IMR-90 (cell line): ENCODE data around the gene DHCR24. TPM values are rescaled to one million over a fixed set of nuclear protein-coding genes. Genes with fewer than 3 reads are reported as not detected.

Experiments
- ATAC-seq: fragments of 200-7000 bp; cut with Tn5 transposase; 2 replicates; pipeline ENCODE4 v1.9.1; 2020; ENCODE audit warnings: low read depth, mild to moderate bottlenecking, moderate library complexity
- BruUV-seq: library from RNA; stranded (reverse); fragments of 400-500 nt; replicated peaks from 2 replicates; lab custom pipeline; 2021; lab: Mats Ljungman, UMichigan
- CTCF ChIA-PET: fragments of 300-600 bp; formaldehyde crosslinking; extraction: SDS; loops from one replicate; lab custom pipeline; 2021; ENCODE audit warnings: antibody characterized with exemption; lab: Yijun Ruan, JAX
- POLR2A ChIA-PET: fragments of 300-600 bp; sonication (Branson Sonifier 250); formaldehyde crosslinking; loops from one replicate; lab custom pipeline; 2022; ENCODE audit warnings: antibody characterized with exemption; ENCODE audit not compliant: unreplicated experiment; lab: Charles Lee
- DNase-seq: peaks from one replicate; pipeline ENCODE4 v3.0.0; 2013
- H2AFZ ChIP-seq: replicated peaks from 2 replicates; pipeline ENCODE3; 2013; ENCODE audit warnings: low read length, mild to moderate bottlenecking; ENCODE audit not compliant: poor library complexity
- H2AK5ac ChIP-seq: 2 replicates; pipeline ENCODE4 v1.6.1; 2013; ENCODE audit warnings: low read depth, low read length, inconsistent platforms
- H2AK9ac ChIP-seq: replicated peaks from 2 replicates; pipeline ENCODE3; 2013; ENCODE audit warnings: mild to moderate bottlenecking, low read depth, low read length, moderate library complexity; ENCODE audit not compliant: poor library complexity
- H2BK120ac ChIP-seq: 2 replicates; pipeline ENCODE4 v1.6.1; 2013; ENCODE audit warnings: low read depth, low read length, inconsistent platforms
- H2BK15ac ChIP-seq: 3 replicates; pipeline ENCODE4 v1.6.1; 2013; ENCODE audit warnings: low read depth, low read length, inconsistent platforms
- H2BK20ac ChIP-seq: 2 replicates; pipeline ENCODE4 v1.6.1; 2013; ENCODE audit warnings: low read depth, mild to moderate bottlenecking, inconsistent platforms, low read length, moderate library complexity
- H2BK5ac ChIP-seq: 2 replicates; pipeline ENCODE4 v1.6.1; 2013; ENCODE audit warnings: mild to moderate bottlenecking, low read depth, low read length, inconsistent platforms; ENCODE audit not compliant: poor library complexity, severe bottlenecking
- H3K14ac ChIP-seq: replicated peaks from 2 replicates; pipeline ENCODE4 v1.6.1; 2013; ENCODE audit warnings: low read depth, low read length, inconsistent platforms
- H3K18ac ChIP-seq: 2 replicates; pipeline ENCODE4 v1.6.1; 2013; ENCODE audit warnings: low read depth, low read length, control low read depth
- H3K23ac ChIP-seq: 2 replicates; pipeline ENCODE4 v1.6.1; 2013; ENCODE audit warnings: low read depth, low read length, inconsistent platforms
- H3K27ac ChIP-seq: 2 replicates; pipeline ENCODE4 v1.5.1; 2013; ENCODE audit warnings: mild to moderate bottlenecking, control low read depth, low read length; ENCODE audit not compliant: insufficient read depth
- H3K27me3 ChIP-seq: 2 replicates; pipeline ENCODE4 v1.6.1; 2013; ENCODE audit warnings: low read length; ENCODE audit not compliant: control insufficient read depth, insufficient read depth
- H3K36me3 ChIP-seq: 2 replicates; pipeline ENCODE4 v1.6.1; 2013; ENCODE audit warnings: low read length, mixed read lengths; ENCODE audit not compliant: control insufficient read depth, insufficient read depth
- H3K4ac ChIP-seq: 2 replicates; pipeline ENCODE4 v1.6.1; 2013; ENCODE audit warnings: low read depth, low read length, inconsistent platforms
- H3K4me1 ChIP-seq: 2 replicates; pipeline ENCODE4 v1.6.1; 2013; ENCODE audit warnings: low read length, mixed read lengths; ENCODE audit not compliant: control insufficient read depth, insufficient read depth
- H3K4me2 ChIP-seq: 2 replicates; pipeline ENCODE4 v1.6.1; 2013; ENCODE audit warnings: low read depth, mild to moderate bottlenecking, control low read depth, low read length, moderate library complexity
- H3K4me3 ChIP-seq: 2 replicates; pipeline ENCODE4 v1.5.1; 2013; ENCODE audit warnings: low read depth, mild to moderate bottlenecking, control low read depth, low read length, moderate library complexity; ENCODE audit not compliant: insufficient read depth
- H3K56ac ChIP-seq: 2 replicates; pipeline ENCODE4 v1.6.1; 2013; ENCODE audit warnings: low read length, inconsistent platforms; ENCODE audit not compliant: insufficient read depth; ENCODE audit errors: extremely low read depth
- H3K79me1 ChIP-seq, 2 experiments: 2 replicates each; pipeline ENCODE4 v1.6.1; 2013; ENCODE audit warnings: low read length in 2 of 2, inconsistent platforms in 1 of 2, low read depth in 1 of 2
- H3K9ac ChIP-seq: 2 replicates; pipeline ENCODE4 v1.6.1; 2013; ENCODE audit warnings: low read depth, low read length, control low read depth
- H3K9me1 ChIP-seq: 2 replicates; pipeline ENCODE4 v1.6.1; 2013; ENCODE audit warnings: low read length, inconsistent platforms; ENCODE audit not compliant: insufficient read depth
- H3K9me3 ChIP-seq: 2 replicates; pipeline ENCODE4 v1.6.1; 2013; ENCODE audit warnings: low read length; ENCODE audit not compliant: control insufficient read depth, insufficient read depth
- H4K20me1 ChIP-seq: 2 replicates; pipeline ENCODE4 v1.6.1; 2013; ENCODE audit warnings: low read length, inconsistent platforms; ENCODE audit not compliant: insufficient read depth
- H4K5ac ChIP-seq: 2 replicates; pipeline ENCODE4 v1.6.1; 2013; ENCODE audit warnings: mild to moderate bottlenecking, low read depth, low read length, control low read depth
- H4K8ac ChIP-seq, 2 experiments: 2 replicates each; pipeline ENCODE4 v1.6.1; 2013; ENCODE audit warnings: low read depth in 2 of 2, low read length in 2 of 2, control low read depth in 1 of 2, inconsistent platforms in 1 of 2
- H4K91ac ChIP-seq: 2 replicates; pipeline ENCODE4 v1.6.1; 2013; ENCODE audit warnings: low read depth, low read length, inconsistent platforms; ENCODE audit not compliant: insufficient read depth
- BHLHE40 ChIP-seq: fragments of 150-350 bp; IDR thresholded peaks from 2 replicates; pipeline ENCODE4 v1.6.1; 2016; ENCODE audit warnings: mild to moderate bottlenecking, low read depth, low read length
- CEBPB ChIP-seq: IDR thresholded peaks from 2 replicates; pipeline ENCODE4 v1.6.1; 2012; ENCODE audit warnings: low read depth, low read length, improper control_type of control experiment
- FOS ChIP-seq: fragments of 150-350 bp; IDR thresholded peaks from 2 replicates; pipeline ENCODE4 v1.6.1; 2016; ENCODE audit warnings: low read depth, low read length
- MAFK ChIP-seq: IDR thresholded peaks from 2 replicates; pipeline ENCODE4 v1.6.1; 2012; ENCODE audit warnings: low read depth, low read length, improper control_type of control experiment
- MAZ ChIP-seq: IDR thresholded peaks from 2 replicates; pipeline ENCODE4 v1.6.1; 2012; ENCODE audit warnings: low read depth, mild to moderate bottlenecking, low read length, improper control_type of control experiment, moderate library complexity, borderline replicate concordance
- MXI1 ChIP-seq: IDR thresholded peaks from 2 replicates; pipeline ENCODE4 v1.6.1; 2012; ENCODE audit warnings: low read depth, mild to moderate bottlenecking, low read length, moderate library complexity, borderline replicate concordance
- RAD21 ChIP-seq: IDR thresholded peaks from 2 replicates; pipeline ENCODE4 v1.6.1; 2012; ENCODE audit warnings: low read length, improper control_type of control experiment
- RCOR1 ChIP-seq: IDR thresholded peaks from 2 replicates; pipeline ENCODE4 v1.6.1; 2012; ENCODE audit warnings: mild to moderate bottlenecking, low read length, improper control_type of control experiment; ENCODE audit not compliant: insufficient replicate concordance
- RFX5 ChIP-seq: IDR thresholded peaks from 2 replicates; pipeline ENCODE4 v1.8.0; 2012; ENCODE audit warnings: low read depth, mild to moderate bottlenecking, low read length, moderate library complexity
- SMC3 ChIP-seq: fragments of 150-350 bp; IDR thresholded peaks from 2 replicates; pipeline ENCODE4 v1.6.1; 2016; ENCODE audit warnings: low read depth, mild to moderate bottlenecking, antibody characterized with exemption, low read length, moderate library complexity
- whole genome bisulfite sequencing, 2 experiments: methylation state at CpG; one replicate each; pipeline versions ENCODE4 v1.1.5 to v1.1.7; 2013; ENCODE audit warnings: missing lambda C conversion rate in 2 of 2; ENCODE audit not compliant: insufficient read length in 1 of 2; ENCODE audit errors: extremely low coverage in 2 of 2; 5-methylcytosine and 5-hydroxymethylcytosine counted together
- dilution Hi-C: fragments of 300-500 bp; cut with HindIII; formaldehyde crosslinking; loops from one replicate; pipeline ENCODE4 v1.14.3; 2018; ENCODE audit warnings: low sequenced_read_pairs; ENCODE audit not compliant: unreplicated experiment
- in situ Hi-C: fragments of 300-500 bp; cut with MboI; formaldehyde crosslinking; loops from 3 replicates; pipeline ENCODE4 v1.14.3; 2019; ENCODE audit warnings: low sequenced_read_pairs, inconsistent platforms, mixed read lengths
- intact Hi-C: fragments of 100-400 bp; cut with micrococcal nuclease; formaldehyde crosslinking; loops from 2 replicates; pipeline ENCODE4 v1.10.0; 2022
- polyA plus RNA-seq, 3 experiments: library from polyadenylated mRNA; depleted of rRNA; stranded (reverse); fragments of >200 nt; gene quantifications; 2 replicates each; pipeline ENCODE4 v1.2.3, GENCODE V29; 2012; ENCODE audit warnings: low replicate concordance in 1 of 3
- total RNA-seq: library from RNA; depleted of rRNA; stranded (reverse); fragments of >200 nt; gene quantifications from 2 replicates; pipeline ENCODE4 v1.2.3, GENCODE V29; 2012
- TF ChIP-seq, protein P1 (sequence below): conservative IDR thresholded peaks from 2 replicates; pipeline ENCODE4 v1.5.1; 2012; ENCODE audit warnings: mild to moderate bottlenecking, low read depth, low read length, improper control_type of control experiment

DHCR24 gene
- total and polyA plus RNA-seq, 2 of the 4 experiments (the other 2 are of a cell fraction), result 130 to 194 TPM

GRCh38 chr1:54811739-54812655 is 75.0 kb downstream of the DHCR24 start (continued):
- TF ChIP-seq, protein P1, sequence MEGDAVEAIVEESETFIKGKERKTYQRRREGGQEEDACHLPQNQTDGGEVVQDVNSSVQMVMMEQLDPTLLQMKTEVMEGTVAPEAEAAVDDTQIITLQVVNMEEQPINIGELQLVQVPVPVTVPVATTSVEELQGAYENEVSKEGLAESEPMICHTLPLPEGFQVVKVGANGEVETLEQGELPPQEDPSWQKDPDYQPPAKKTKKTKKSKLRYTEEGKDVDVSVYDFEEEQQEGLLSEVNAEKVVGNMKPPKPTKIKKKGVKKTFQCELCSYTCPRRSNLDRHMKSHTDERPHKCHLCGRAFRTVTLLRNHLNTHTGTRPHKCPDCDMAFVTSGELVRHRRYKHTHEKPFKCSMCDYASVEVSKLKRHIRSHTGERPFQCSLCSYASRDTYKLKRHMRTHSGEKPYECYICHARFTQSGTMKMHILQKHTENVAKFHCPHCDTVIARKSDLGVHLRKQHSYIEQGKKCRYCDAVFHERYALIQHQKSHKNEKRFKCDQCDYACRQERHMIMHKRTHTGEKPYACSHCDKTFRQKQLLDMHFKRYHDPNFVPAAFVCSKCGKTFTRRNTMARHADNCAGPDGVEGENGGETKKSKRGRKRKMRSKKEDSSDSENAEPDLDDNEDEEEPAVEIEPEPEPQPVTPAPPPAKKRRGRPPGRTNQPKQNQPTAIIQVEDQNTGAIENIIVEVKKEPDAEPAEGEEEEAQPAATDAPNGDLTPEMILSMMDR, result no peak

GRCh38 chr1:54811066-54811465 is 75.9 kb downstream of the DHCR24 start:
- Histone ChIP-seq H2BK20ac (no peak overlapping the region), H3K14ac (no peak overlapping the region), H3K9me1 (0 out of 2 replicates have a peak, but pooled peaks cover 4% of the 10 kb centered on the region), H4K20me1 (no peaks in the 10 kb centered on the region), H3K27ac (no peak overlapping the region), H2AFZ (no peak overlapping the region), H3K36me3 (no peaks in the 10 kb centered on the region), H2AK9ac (no peak overlapping the region), H2AK5ac (no peak overlapping the region), H3K4me1 (no peaks in the 10 kb centered on the region), H2BK5ac (no peak overlapping the region), H3K9me3 (no peaks in the 10 kb centered on the region), H3K4me2 (no peak overlapping the region), H3K18ac (no peak overlapping the region), H4K5ac (no peak overlapping the region), H4K91ac (no peak overlapping the region), H3K23ac (no peak overlapping the region), H3K56ac (no peak overlapping the region), H3K4ac (no peak overlapping the region), H3K9ac (no peak overlapping the region), H3K27me3 (peaks cover 39% of the 10 kb centered on the region), H4K8ac (no peak overlapping the region), H2BK15ac (no peak overlapping the region), H3K79me1 (no peaks in the 10 kb centered on the region), H3K4me3 (no peak overlapping the region), H2BK120ac (no peak overlapping the region)
- WGBS, 2 experiments, result 80% methylated on average over 1 of the region's 5 CpGs; no CpG with 5 or more reads in 1 of the 2 experiments
- ChIA-PET CTCF (no interaction called here), POLR2A (no interaction called here)
- no TSS peak for BruUV-seq
- DNase-seq (no peak), ATAC-seq (no peak)
- dilution Hi-C loops (no loop called here), in situ Hi-C loops (loop anchor here (10.0 kb wide), 1 partner anchor 136 kb away; no protein-coding TSS in a partner anchor), intact Hi-C loops (loop anchor here (2.0 to 10.0 kb wide), 5 partner anchors 138 to 956 kb away; partner anchors contain the start of gene BSND)
- TF ChIP-seq MAFK (no peak), RCOR1 (no peak), SMC3 (no peak), RFX5 (no peak), CEBPB (no peak), MAZ (no peak), RAD21 (no peak), BHLHE40 (no peak), FOS (no peak), MXI1 (no peak)
- TF ChIP-seq, protein P1, result no peak
